ENCODE results near the gene DNAJC12. TPM values are rescaled to one million over a fixed set of nuclear protein-coding genes. Genes with fewer than 3 reads are reported as not detected.

Gene DNAJC12
- total RNA-seq, 2 experiments from 2014 or later, result 29.1 to 32.5 TPM

DNA sequence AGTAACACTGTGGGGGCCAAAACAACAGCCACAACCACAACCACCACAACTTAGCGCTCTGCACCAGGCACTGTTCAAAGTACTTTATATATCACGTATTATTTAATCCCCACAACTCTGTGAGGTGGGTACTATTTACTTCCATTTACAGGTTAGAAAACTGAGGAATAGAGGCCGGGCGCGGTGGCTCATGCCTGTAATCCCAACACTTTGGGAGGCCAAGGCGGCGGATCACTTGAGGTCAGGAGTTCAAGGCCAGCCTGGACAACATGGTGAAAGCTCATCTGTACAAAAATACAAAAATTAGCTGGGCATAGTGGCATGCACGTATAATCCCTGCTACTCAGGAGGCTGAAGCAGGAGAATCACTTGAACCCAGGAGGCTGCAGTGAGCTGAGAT, 3.6 kb downstream of the DNAJC12 start:
- Mint-ChIP-seq H3K9me3 (no peaks in the 10 kb centered on the region), H3K27ac (no peak overlapping the region), H3K36me3 (ENCODE audit: low read depth) (peaks cover 1% of the 10 kb centered on the region), H3K27me3 (no peaks in the 10 kb centered on the region), H3K4me1 (ENCODE audit: low read depth) (peaks cover 6% of the 10 kb centered on the region), H3K4me3 (no peak overlapping the region)
- no peak for DNase-seq
- TF ChIP-seq, protein P1, sequence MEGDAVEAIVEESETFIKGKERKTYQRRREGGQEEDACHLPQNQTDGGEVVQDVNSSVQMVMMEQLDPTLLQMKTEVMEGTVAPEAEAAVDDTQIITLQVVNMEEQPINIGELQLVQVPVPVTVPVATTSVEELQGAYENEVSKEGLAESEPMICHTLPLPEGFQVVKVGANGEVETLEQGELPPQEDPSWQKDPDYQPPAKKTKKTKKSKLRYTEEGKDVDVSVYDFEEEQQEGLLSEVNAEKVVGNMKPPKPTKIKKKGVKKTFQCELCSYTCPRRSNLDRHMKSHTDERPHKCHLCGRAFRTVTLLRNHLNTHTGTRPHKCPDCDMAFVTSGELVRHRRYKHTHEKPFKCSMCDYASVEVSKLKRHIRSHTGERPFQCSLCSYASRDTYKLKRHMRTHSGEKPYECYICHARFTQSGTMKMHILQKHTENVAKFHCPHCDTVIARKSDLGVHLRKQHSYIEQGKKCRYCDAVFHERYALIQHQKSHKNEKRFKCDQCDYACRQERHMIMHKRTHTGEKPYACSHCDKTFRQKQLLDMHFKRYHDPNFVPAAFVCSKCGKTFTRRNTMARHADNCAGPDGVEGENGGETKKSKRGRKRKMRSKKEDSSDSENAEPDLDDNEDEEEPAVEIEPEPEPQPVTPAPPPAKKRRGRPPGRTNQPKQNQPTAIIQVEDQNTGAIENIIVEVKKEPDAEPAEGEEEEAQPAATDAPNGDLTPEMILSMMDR (IDR thresholded peaks at IDR 0.05), result no peak
- CTCF ChIA-PET, result interaction anchor here (1.0 to 2.3 kb wide), 4 partner anchors 32 to 468 kb away, joined by 3 to 9 read pairs (median 5); no protein-coding TSS in a partner anchor
- intact Hi-C loops (cut with micrococcal nuclease), result no loop called here
- ATAC-seq, result no peak
- POLR2A ChIA-PET, result no interaction called here

DNA sequence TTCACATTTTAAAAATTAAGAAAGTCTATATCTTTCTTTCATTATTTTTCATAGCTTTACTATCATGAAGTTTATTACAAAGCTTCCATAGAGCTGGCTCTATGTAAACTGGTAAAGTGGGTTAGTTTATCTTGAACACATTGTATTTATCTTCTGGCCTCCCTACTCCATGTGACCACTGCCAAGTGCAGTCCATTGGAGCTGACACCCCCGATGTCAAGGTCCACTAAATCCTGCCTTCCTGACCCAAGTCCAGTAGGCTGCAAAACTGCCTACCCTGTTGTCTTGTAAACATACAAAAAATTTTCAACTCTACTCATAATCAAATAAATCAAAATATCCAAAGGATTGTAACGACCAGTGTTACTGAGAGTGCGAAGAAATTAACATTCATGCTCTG, 10.2 kb downstream of the DNAJC12 start:
- DNase-seq, result no peak
- TF ChIP-seq, protein P1 (IDR thresholded peaks at IDR 0.05), result no peak
- CTCF ChIA-PET, result interaction anchor here (1.4 to 1.9 kb wide), 2 partner anchors 39 to 385 kb away, joined by 4 to 5 read pairs; no protein-coding TSS in a partner anchor
- no peak overlapping the region for H3K4me3 Mint-ChIP-seq
- H3K4me1 Mint-ChIP-seq (ENCODE audit: low read depth), result peaks cover 4% of the 10 kb centered on the region
- H3K27me3 Mint-ChIP-seq, result no peaks in the 10 kb centered on the region
- peaks cover 1% of the 10 kb centered on the region for H3K36me3 Mint-ChIP-seq (ENCODE audit: low read depth)
- intact Hi-C loops (cut with micrococcal nuclease), result no loop called here
- no peak for ATAC-seq
- no peak overlapping the region for H3K27ac Mint-ChIP-seq
- H3K9me3 Mint-ChIP-seq, result no peaks in the 10 kb centered on the region
- POLR2A ChIA-PET, result interaction anchor here (0.6 to 0.7 kb wide), 3 partner anchors 13 to 504 kb away, joined by 3 to 4 read pairs (median 3); partner anchors contain the start of gene HNRNPH3

DNA sequence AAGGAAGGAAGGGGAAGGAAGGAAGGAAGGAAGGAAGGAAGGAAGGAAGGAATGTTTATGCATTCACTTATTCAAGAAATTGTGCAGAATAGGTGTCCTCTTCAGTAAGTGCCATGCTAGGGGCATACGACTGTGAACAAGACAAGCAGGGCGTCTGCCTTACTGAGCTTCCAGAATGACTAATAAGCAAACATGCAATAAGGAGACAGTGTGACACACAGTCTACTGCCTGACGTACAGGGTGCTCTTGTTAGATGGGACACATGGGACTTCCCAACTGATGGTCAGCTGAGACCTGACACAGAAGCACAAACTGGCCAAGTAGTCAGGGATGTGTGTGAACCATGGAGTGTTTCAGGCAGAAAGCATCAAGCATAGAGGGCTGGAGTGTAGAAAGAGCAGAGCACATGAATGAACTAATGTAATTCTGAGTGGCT, 18.2 kb downstream of the DNAJC12 start:
- Mint-ChIP-seq H3K36me3 (ENCODE audit: low read depth) (peaks cover 19% of the 10 kb centered on the region), H3K27ac (peak overlapping the region; percentile 44), H3K27me3 (peaks cover 3% of the 10 kb centered on the region), H3K9me3 (no peaks in the 10 kb centered on the region), H3K4me3 (no peak overlapping the region), H3K4me1 (ENCODE audit: low read depth) (peaks cover 38% of the 10 kb centered on the region)
- TF ChIP-seq, protein P1 (IDR thresholded peaks at IDR 0.05), result no peak
- ChIA-PET POLR2A (interaction anchor here (0.7 kb wide), 2 partner anchors 24 to 31 kb away, joined by 3 to 4 read pairs; no protein-coding TSS in a partner anchor), CTCF (interaction anchor here (1.2 to 1.6 kb wide), 2 partner anchors 32 to 39 kb away, joined by 3 to 6 read pairs; no protein-coding TSS in a partner anchor)
- ATAC-seq (peak; percentile 64), DNase-seq (peak; percentile 38)
- intact Hi-C loops (cut with micrococcal nuclease), result loop anchor here (5.0 kb wide), 1 partner anchor 33 kb away; no protein-coding TSS in a partner anchor

DNA sequence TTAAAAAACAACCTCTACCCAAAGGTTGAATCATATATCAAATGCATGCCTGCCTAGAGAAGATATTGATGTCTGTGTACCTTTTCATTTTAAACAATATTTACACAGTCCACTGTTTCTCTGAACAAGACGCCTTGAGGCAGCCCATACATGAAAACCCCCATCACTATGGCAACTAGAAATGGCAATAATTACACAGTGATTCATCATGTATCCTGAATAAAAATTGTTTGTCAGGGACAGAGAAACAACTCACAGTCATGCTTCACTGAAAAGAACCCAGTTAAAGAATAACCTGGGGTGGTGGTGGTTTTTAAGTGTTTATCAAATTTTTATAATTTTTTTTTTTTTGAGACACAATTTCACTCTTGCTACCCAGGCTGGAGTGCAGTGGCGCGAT, 19.7 kb downstream of the DNAJC12 start:
- Mint-ChIP-seq H3K27me3 (peaks cover 3% of the 10 kb centered on the region), H3K4me3 (no peak overlapping the region), H3K27ac (peak overlapping the region; percentile 57), H3K36me3 (ENCODE audit: low read depth) (peaks cover 20% of the 10 kb centered on the region), H3K4me1 (ENCODE audit: low read depth) (peaks cover 43% of the 10 kb centered on the region), H3K9me3 (no peaks in the 10 kb centered on the region)
- intact Hi-C loops (cut with micrococcal nuclease), result loop anchor here (5.0 kb wide), 1 partner anchor 34 kb away; no protein-coding TSS in a partner anchor
- TF ChIP-seq, protein P1 (IDR thresholded peaks at IDR 0.05), result no peak
- ChIA-PET CTCF (interaction anchor here (1.3 kb wide), 1 partner anchor 30 kb away, joined by 6 read pairs; no protein-coding TSS in a partner anchor), POLR2A (no interaction called here)
- ATAC-seq (peak; percentile 61), DNase-seq (no peak)

DNA sequence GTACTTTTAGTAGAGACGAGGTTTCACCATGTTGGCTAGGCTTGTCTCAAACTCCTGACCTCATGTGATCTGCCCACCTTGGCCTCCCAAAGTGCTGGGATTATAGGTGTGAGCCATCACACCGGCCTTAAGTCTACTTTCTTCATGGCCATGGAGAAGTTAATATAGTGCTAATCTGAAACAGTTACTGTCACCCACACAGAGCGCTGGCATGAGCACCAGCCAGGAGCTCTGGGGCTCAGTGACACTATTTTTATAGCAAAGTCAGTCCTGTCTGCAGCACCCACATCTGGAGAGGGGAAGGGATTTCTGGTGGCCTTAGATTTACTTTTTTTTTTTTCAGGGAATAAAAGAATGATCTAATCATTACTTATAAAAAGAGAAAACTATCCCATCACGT, 21.3 kb downstream of the DNAJC12 start:
- H3K9me3 Mint-ChIP-seq, result no peaks in the 10 kb centered on the region
- H3K27me3 Mint-ChIP-seq, result no peaks in the 10 kb centered on the region
- intact Hi-C loops (cut with micrococcal nuclease), result loop anchor here (5.0 kb wide), 1 partner anchor 36 kb away; no protein-coding TSS in a partner anchor
- H3K36me3 Mint-ChIP-seq (ENCODE audit: low read depth), result peaks cover 15% of the 10 kb centered on the region
- ChIA-PET POLR2A (interaction anchor here (1.2 to 1.8 kb wide), 2 partner anchors 10 to 33 kb away, joined by 3 to 6 read pairs; no protein-coding TSS in a partner anchor), CTCF (interaction anchor here (1.1 to 1.6 kb wide), 3 partner anchors 28 to 37 kb away, joined by 3 to 6 read pairs (median 6); no protein-coding TSS in a partner anchor)
- H3K27ac Mint-ChIP-seq, result peak overlapping the region; percentile 90
- H3K4me3 Mint-ChIP-seq, result no peak overlapping the region
- TF ChIP-seq, protein P1 (IDR thresholded peaks at IDR 0.05), result no peak
- peaks cover 35% of the 10 kb centered on the region for H3K4me1 Mint-ChIP-seq (ENCODE audit: low read depth)
- ATAC-seq, result no peak
- DNase-seq, result no peak
